ENCODE data around the gene SERPINA12. TPM values are rescaled to one million over a fixed set of nuclear protein-coding genes. Genes with fewer than 3 reads are reported as not detected.

SERPINA12 gene
- total RNA-seq, 1 experiment from 2014 or later, result not detected

DNA sequence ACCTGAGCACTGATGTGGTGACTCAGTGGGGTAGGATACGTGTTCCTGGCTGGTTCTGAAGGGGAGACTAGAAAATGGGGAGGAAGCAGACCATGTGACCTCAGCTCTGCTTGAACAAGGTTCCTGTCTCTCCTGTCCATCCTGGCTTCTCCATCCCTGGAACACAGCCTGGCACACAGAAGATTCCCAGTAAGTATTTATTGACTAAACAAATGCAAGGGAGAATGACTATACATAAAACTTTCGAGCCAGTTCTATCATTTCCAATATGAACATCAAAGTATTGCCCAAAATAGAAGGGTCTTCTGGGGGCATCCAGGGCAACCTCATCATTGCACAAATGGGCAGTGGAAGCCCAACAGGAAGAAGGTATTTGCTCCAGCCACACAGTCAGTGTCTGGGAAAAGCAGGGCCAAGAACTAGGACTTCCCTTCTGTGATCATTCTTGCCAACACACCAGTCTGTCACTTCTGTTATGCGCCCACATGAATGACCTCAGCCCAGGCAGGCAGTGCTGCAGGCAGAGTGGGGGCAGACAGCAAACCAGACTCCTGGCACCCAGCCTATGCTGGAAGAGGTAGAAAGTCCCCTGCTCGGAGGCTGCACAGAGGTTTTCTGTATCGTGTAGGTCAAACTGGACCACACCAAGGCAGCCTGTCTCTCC lies 27.7 kb downstream of the SERPINA12 start:
- H3K27me3 ChIP-seq (replicated peaks; ENCODE audit: insufficient read depth, low read depth, low read length, poor library complexity), result peaks cover 6% of the 10 kb centered on the region
- peaks cover 5% of the 10 kb centered on the region for H3K9me3 ChIP-seq (ENCODE audit: low read depth, low read length, poor library complexity, severe bottlenecking)
- no peaks in the 10 kb centered on the region for H3K36me3 ChIP-seq (ENCODE audit: insufficient read depth, low read length, poor library complexity, severe bottlenecking)
- no peak for DNase-seq (ENCODE audit: low spot score)
- no peak overlapping the region for H3K27ac ChIP-seq (ENCODE audit: low read depth, low read length, poor library complexity, severe bottlenecking)
- TF ChIP-seq, protein P1, sequence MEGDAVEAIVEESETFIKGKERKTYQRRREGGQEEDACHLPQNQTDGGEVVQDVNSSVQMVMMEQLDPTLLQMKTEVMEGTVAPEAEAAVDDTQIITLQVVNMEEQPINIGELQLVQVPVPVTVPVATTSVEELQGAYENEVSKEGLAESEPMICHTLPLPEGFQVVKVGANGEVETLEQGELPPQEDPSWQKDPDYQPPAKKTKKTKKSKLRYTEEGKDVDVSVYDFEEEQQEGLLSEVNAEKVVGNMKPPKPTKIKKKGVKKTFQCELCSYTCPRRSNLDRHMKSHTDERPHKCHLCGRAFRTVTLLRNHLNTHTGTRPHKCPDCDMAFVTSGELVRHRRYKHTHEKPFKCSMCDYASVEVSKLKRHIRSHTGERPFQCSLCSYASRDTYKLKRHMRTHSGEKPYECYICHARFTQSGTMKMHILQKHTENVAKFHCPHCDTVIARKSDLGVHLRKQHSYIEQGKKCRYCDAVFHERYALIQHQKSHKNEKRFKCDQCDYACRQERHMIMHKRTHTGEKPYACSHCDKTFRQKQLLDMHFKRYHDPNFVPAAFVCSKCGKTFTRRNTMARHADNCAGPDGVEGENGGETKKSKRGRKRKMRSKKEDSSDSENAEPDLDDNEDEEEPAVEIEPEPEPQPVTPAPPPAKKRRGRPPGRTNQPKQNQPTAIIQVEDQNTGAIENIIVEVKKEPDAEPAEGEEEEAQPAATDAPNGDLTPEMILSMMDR (conservative IDR thresholded peaks at IDR 0.05; ENCODE audit: low read depth, low read length), result no peak
- no peak for TF ChIP-seq EZH2 (IDR thresholded peaks at IDR 0.05; ENCODE audit: borderline replicate concordance, low read depth, low read length, poor library complexity, severe bottlenecking)
- BruUV-seq (replicated peaks), result no TSS peak
- intact Hi-C loops (cut with micrococcal nuclease; ENCODE audit: unreplicated experiment), result no loop called here
- H3K4me3 ChIP-seq (ENCODE audit: low read depth, low read length, poor library complexity, severe bottlenecking), result no peak overlapping the region
- CTCF ChIA-PET, result no interaction called here
- POLR2A ChIA-PET (ENCODE audit: low non-redundant PET), result no interaction called here
- peaks cover 6% of the 10 kb centered on the region for H3K4me1 ChIP-seq (ENCODE audit: insufficient read depth, low read length, poor library complexity, severe bottlenecking)

DNA sequence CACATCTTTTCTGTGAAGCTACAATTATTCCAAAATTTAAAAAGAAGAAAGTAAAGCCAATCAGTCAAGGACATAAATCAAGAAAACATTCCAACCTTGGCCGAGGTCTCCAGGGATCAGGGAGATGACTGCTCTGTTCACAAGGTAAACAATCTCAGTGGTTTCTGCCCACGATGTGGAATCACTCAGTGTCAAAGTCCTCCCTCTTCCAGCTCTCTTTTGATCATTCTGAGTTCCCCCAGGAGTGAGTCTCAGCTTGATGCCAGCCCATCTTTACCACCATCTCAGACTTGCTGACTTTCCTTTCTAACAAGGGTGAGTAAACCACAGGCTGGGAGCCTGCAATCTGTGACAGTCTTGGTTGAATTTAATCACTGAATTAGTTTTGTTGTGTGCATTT lies 28.5 kb downstream of the SERPINA12 start:
- H3K27me3 ChIP-seq (replicated peaks; ENCODE audit: insufficient read depth, low read depth, low read length, poor library complexity), result peaks cover 13% of the 10 kb centered on the region
- H3K4me3 ChIP-seq (ENCODE audit: low read depth, low read length, poor library complexity, severe bottlenecking), result no peak overlapping the region
- no peak overlapping the region for H3K27ac ChIP-seq (ENCODE audit: low read depth, low read length, poor library complexity, severe bottlenecking)
- H3K4me1 ChIP-seq (ENCODE audit: insufficient read depth, low read length, poor library complexity, severe bottlenecking), result no peaks in the 10 kb centered on the region
- TF ChIP-seq, protein P1 (conservative IDR thresholded peaks at IDR 0.05; ENCODE audit: low read depth, low read length), result no peak
- no peak for TF ChIP-seq EZH2 (IDR thresholded peaks at IDR 0.05; ENCODE audit: borderline replicate concordance, low read depth, low read length, poor library complexity, severe bottlenecking)
- CTCF ChIA-PET, result no interaction called here
- no peak for DNase-seq (ENCODE audit: low spot score)
- BruUV-seq (replicated peaks), result no TSS peak
- H3K9me3 ChIP-seq (ENCODE audit: low read depth, low read length, poor library complexity, severe bottlenecking), result peaks cover 5% of the 10 kb centered on the region
- no peaks in the 10 kb centered on the region for H3K36me3 ChIP-seq (ENCODE audit: insufficient read depth, low read length, poor library complexity, severe bottlenecking)
- intact Hi-C loops (cut with micrococcal nuclease; ENCODE audit: unreplicated experiment), result no loop called here
- POLR2A ChIA-PET (ENCODE audit: low non-redundant PET), result no interaction called here

DNA sequence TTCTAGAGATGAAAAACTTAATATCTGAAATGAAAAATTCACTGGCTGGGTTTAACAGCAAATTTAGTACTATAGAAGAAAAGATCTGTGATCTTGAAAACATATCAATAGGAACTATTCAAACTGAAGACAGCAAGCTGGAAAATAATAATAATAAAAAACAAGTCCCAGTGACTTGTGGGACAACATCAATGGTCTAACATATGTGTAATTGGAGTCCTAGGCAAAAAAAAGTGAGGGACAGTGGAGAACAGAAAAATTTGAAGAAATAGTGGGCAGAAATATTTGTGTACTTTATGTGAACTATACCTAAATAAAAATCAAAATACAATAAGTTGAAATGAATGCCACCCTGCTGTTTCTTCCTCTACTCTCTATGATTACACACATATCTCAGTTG lies 30.8 kb downstream of the SERPINA12 start:
- intact Hi-C loops (cut with micrococcal nuclease; ENCODE audit: unreplicated experiment), result no loop called here
- H3K9me3 ChIP-seq (ENCODE audit: low read depth, low read length, poor library complexity, severe bottlenecking), result peaks cover 5% of the 10 kb centered on the region
- no peak overlapping the region for H3K27ac ChIP-seq (ENCODE audit: low read depth, low read length, poor library complexity, severe bottlenecking)
- TF ChIP-seq, protein P1 (conservative IDR thresholded peaks at IDR 0.05; ENCODE audit: low read depth, low read length), result no peak
- no peak for TF ChIP-seq EZH2 (IDR thresholded peaks at IDR 0.05; ENCODE audit: borderline replicate concordance, low read depth, low read length, poor library complexity, severe bottlenecking)
- no peak overlapping the region for H3K4me3 ChIP-seq (ENCODE audit: low read depth, low read length, poor library complexity, severe bottlenecking)
- peaks cover 18% of the 10 kb centered on the region for H3K27me3 ChIP-seq (replicated peaks; ENCODE audit: insufficient read depth, low read depth, low read length, poor library complexity)
- POLR2A ChIA-PET (ENCODE audit: low non-redundant PET), result no interaction called here
- no TSS peak for BruUV-seq (replicated peaks)
- no peaks in the 10 kb centered on the region for H3K4me1 ChIP-seq (ENCODE audit: insufficient read depth, low read length, poor library complexity, severe bottlenecking)
- no peak for DNase-seq (ENCODE audit: low spot score)
- no peaks in the 10 kb centered on the region for H3K36me3 ChIP-seq (ENCODE audit: insufficient read depth, low read length, poor library complexity, severe bottlenecking)
- CTCF ChIA-PET, result no interaction called here
